ENCODE data around the gene MRPL10.

Gene MRPL10

GRCh38 chr17:47838636-47839035 lies 7.3 kb upstream of the MRPL10 start:
- no peak for DNase-seq

- no peak for DNase-seq
Measured at GRCh38 chr17:47837401-47838039, 6.2 kb upstream of the MRPL10 start.

- no peak for DNase-seq
Measured at GRCh38 chr17:47836601-47837000, 5.3 kb upstream of the MRPL10 start.

- no peak for DNase-seq
Measured at GRCh38 chr17:47834756-47835155, 3.4 kb upstream of the MRPL10 start.

DNA sequence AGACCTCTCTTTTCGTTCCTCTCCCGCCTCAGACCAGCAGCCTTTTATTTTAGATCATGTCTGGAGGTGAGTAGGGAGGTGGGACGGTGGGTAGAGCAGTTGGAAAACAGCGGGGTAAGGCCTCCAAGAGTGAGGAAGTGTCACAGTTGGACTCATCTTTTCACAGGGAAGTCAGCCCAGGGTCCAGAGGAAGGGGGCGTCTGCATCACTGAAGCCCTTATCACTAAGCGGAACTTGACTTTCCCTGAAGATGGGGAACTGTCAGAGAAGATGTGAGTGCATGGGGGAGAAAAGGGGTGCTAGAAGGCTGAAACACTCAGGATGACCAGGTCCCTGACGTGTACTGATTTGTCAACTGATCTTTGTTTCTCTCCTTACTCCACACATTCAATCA lies 590 bp upstream of the MRPL10 start:
- DNase-seq: no peak

DNA sequence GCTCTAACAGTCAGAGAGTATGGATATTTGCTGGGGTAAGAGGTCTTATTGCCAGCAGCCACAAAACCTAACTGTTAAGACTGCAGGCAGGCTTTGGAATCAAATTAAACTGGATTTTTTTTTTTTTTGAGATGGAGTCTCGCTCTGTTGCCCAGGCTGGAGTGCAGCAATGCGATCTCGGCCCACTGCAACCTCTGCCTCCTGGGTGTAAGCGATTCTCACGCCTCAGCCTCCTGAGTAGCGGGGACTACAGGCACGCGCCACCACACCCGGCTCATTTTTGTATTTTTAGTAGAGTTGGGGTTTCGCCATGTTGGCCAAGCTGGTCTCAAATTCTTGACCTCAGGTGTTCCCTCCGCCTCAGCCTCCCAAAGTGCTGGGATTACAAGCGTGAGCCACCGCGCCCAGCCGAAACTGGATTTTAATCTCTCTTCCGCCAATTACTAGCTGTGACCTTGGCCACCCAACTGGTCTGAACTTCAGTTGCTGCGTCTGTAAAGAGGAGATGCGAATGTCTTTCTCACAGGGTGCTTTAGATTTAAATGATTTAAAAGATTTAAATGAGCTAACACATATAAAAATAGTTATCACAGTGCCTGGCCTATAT lies 842 bp downstream of the MRPL10 start:
- DNase-seq: no peak

DNA sequence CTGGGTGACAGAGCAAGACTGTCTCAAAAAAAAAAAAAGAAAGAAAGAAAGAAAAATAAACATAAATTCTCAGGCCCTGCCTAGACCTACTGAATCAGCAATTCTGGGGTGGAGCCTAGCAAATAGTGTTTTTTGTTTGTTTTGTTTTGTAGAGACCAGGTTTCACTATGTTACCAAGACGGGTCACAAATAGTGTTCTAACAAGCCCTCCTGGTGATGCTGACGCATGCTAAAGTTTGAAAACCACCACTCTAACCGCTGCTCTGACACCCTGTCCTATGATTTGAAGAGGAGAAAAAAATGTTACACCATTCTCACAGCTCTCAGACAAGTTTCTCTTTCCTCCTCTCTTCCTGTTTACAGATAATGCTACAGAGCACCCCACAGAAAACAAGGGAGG lies 1.5 kb downstream of the MRPL10 start:
- DNase-seq: peak; percentile 92

GRCh38 chr17:47823519-47823918 lies 7.8 kb downstream of the MRPL10 start:
- no peak for DNase-seq

DNA sequence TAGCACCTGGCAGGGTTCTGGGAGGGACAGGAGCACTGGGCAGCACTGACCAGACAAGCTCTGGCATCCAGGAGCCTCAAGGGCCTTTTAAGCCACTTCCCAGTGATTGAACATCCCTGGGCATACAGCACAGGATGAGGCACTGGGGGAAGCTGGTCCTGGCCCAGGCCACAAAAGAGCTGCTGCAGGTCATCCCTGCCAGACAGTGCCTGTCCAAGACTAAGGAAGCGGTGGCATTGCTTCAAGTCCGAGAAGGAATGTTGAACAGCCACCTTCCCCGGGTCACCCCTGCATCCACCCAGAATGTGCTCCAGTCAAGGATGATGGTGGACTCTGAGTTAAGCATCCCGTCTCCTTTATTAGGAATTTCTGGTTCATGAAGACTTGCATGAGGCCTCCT lies 8.6 kb downstream of the MRPL10 start:
- no peak for DNase-seq

DNA sequence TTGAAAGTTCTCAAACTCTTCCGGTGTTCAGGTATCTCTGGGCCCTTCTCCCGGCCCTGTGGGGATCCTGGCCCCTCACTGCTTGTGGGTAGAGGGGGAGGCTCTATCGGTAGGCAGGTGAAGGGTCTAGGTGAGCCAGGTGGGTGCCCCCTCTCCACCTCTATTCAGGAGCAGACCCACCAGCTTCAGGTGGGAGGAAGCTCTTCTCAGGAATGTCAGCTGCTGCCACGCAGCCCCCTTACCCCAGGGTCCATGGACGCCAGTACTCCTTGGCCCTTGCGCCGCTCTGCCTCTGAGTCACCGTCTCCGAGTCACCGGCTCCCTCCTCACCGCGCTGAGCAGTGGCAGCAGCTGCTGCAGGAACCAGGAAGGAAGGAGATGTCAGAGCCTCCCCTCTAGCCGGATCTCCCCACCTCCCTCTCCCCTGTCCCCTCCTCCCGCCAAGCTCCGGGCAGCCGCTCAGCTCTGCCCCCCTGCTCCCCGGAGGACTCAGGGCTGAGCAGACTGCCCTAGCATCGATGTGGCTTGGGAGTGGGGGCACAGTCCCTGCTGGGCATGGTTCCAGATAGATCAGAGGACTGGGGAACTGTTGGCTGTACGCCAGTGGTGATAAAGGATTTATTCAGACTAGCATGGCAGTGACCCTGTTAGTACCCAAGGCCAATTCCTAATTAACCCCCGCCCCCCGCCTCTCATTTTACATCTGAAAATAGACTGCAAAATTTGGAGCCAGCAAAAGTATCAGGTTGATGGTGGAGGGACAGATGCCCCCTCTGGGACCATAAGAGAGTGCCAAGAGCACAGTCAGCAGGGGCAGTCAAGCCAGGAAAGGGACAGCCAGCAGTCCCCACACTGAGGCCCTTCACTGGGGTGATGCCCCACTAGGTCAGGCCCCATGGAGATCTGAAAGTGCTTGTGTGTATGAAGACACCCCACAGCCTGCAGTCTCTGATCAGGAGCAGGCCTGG lies 9.6 kb downstream of the MRPL10 start, which contains the start of gene OSBPL7:
Gene OSBPL7, minus strand, starts transcription at position 371 of the 968 bp plus-strand sequence. CDS start 1,516 bp downstream, outside the sequence.
- DNase-seq: peak; percentile 87

DNA sequence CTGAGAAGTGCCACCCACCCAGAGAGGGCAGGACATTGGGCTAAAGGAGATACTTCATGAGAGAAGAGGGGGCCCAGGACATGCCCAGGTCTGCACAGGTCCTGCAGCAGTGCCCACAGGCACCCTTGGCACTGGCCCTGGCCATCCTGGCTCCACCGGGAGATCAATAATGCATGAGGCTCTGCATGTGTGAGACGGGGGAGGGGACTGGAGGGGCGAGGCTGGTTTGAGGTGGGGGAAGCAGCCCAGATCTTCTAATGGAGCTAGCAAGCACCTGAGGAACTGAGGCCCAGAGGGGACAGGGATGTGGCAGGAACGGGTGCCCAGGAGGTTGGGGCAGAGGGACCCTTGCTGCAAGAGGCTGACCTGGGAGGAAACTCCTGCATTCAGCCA lies 10.3 kb downstream of the MRPL10 start:
- DNase-seq: no peak

DNA sequence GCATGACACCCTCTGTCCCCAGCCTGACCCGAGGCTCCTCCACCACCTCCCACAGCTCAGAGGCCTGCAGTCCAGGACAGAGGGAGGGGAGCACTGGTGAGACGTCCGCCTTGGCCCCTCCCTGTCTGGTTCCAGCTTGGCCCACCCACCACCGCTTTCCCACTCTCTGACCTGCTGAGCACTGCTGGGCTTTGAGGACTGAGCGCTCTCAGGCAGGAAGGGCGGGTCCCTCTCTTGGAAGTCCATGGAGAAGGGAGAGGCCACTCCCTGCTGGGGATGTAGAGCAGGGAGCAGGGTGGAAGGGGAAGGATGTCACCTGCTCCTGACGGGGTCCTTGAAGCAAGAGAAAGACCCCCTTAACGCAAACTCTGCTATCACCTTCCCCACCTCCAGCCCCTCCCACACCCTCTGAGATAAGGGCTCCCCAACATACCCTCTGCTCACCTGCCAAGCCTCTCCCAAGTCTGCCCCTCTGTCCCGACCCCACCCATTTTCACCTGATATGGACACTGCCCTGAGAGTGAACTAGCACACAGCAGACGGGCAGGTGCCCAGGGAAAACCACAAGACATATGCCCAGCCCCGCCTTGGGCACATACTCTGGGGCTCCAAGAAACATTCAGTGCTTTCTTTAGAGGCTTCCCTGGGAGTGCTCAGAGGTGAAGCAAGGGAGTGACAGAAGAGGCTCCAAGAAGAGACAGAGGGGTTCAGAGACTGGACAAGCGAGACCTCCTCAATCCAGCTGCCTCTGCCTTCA lies 11.1 kb downstream of the MRPL10 start:
- DNase-seq: no peak

- DNase-seq: no peak
Measured at GRCh38 chr17:47819475-47819874, 11.9 kb downstream of the MRPL10 start.

DNA sequence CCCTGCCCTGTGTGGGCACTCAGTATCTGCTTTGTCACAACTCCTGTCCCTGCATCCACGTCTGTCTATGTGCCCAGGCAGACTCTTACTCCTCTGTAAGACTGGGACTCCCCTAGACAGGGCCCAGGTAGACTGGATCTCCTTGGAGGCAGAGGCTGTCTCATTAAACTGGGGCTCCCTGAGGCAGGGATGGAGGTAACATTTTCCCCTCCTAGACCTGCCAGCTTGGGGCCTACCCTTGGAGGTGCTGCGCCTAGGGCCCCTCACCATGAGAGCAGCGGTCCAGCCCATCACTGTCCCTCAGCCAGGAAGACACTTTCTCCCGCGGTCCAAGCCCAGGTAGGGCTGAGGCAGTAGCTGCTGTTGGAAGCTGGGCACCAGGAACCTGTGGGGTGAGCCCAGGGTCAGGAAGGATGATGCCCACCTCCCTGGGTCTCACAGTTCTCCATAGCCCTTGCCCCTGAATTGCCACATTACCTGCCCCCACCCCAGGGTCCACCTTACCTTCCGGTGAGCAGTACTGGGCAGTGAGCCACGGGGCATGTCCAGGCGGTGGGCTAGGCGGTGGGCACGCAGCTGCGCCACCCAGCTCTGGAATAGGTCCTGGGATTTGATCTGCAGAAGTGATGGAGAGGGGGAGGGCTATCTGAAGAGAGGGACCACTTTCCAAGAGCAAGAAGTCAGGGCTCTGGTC lies 13.2 kb downstream of the MRPL10 start:
- DNase-seq: no peak

DNA sequence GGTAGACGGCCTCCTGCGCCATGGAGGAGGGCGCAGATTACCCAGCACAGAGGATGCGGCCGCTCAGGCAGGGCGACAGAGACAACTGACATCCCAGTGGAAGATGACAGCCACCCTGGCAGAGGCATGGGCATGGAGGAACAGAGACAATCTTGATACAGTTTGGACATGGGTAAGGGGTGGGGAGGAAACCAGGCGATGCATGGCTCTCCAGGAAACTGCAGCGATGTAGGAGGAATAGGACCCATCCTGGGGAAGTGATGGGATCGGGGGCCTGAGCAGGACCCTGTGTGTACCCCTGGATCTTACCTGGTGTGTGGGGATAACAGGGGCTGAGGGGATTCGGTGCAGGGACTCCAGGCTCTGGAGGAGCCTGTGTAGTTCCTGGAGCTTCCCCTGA lies 14.4 kb downstream of the MRPL10 start:
- DNase-seq: no peak

DNA sequence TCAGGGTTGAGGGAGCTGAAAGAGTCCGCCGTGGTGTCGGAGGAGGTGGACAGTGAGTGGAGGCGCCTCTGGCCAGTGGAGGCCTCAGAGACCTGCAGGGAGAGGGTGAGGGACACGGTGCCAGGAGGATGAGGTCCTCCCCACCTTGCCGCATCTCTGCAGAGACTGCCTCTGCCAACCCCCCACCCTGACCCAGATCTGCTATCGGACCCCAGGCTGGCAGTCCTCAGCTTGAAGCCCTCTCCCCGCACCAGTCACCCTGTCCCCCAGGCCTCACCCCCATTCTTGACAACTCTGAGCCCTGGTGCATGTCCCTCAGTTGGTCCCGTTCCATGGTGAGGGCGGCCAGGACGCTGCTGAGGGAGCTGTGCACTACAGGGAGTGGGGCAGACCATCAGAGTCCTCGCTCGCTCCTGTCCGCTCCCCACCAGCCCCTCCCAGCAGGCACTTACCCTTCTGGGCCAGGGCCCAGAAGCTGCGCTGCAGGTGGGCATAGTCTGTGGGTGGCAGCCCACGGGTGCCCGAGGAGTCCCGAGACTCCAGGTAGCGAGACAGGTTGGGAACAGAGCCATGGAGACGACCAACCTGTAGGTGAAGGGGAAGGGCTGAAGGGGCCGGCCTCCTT lies 15.1 kb downstream of the MRPL10 start:
- no peak for DNase-seq

DNA sequence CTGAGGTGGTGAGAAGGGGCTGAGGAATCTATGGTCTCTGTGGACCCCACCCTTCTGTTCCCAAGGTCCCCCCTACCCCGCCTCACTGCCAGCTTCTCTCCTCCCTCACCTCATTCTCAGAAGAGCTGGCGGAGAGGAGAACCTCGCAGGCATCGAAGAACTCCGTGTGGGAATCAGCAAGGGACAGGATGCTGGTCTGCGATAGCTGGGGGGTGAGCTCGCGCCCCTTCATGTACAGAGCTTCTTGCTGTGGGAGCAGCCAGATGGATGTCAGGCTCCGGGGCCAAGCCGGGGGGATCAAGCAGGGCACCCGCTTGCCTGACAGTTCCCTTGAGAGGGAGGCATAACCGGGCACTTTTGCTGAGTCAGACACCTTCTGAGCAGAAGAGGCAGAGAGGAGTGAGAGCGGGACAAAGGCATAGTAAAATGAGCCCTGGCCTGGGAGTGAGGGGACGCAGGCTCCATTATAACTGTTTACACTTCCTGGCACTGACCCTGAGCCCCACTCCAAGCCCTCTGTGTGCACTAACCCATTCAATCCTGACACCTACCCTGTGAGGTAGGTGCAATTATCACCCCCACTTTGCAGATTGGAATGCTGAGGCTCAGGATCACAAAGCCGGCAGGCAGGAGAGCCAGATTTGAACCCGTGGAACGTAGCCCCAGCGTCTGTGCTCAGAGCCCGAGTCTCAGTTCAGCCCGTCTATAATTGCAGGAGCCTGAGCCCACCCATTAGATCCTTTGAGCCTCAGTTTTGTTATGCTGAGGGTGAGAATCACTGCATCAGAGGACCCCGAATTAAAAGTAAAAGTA lies 16.0 kb downstream of the MRPL10 start:
- DNase-seq: no peak

- no peak for DNase-seq
Measured at GRCh38 chr17:47813512-47814031, 17.8 kb downstream of the MRPL10 start.

DNA sequence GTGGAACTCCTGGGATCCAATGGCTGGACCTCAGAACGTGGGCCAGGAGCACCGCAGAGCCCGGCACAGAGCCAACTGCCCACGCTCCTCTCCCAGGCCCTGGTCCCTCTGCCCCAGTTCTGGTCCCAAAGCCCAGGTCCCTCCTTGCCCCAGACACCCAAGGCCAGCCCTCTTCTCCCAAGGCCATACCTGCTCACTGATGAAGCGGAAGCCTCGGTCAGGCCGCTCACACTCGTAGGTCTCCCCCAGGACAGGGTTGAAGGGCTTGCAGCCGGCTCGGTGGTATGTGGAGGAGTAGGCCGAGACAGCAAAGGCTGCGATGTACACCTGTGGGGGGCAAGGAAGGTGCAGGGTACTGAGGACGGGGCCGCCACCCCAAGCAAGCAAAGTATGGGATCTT lies 18.3 kb downstream of the MRPL10 start:
- no peak for DNase-seq

GRCh38 chr17:47812146-47812920 lies 19.0 kb downstream of the MRPL10 start:
- no peak for DNase-seq
